Measurements from ENCODE around the gene PRH1. TPM values are rescaled to one million over a fixed set of nuclear protein-coding genes. Genes with fewer than 3 reads are reported as not detected.

Gene PRH1
- total RNA-seq, 3 donors from 2014 or later (not counting 1 experiment from before 2014, with no cell fraction given), result 35.1 to 46.1 (median 40.6) TPM

DNA sequence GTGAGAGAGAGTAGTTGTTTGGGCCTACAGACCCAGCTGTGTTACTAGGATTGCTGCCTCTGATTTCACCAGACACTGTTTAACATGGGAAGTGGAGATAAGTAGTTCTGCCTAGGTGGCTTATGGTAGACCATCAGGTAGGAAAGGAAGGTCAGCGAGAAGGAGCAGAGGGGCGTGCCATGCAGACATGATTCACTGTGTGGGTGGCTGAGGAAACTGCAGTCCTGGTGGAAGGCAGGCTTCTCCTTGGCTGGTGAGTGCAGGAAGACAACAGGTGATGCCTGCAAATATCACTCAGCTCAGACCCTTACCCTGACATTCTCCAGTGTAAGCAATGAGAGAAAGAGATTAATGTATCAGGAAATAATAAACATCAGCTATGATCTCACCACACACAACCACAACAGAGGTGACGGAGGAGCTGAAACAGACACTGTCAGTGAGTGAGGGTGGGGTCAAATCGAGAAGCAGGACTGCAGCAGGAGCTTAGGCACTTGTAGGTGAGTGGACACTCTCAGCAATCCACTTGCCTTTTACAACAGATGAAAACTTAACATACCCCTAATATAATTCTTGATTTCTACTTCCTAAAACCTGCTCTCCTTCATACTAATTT is 32.7 kb downstream of the PRH1 start:
- DNase-seq (peak in 1 of 2 donors; percentile 4), ATAC-seq (peak in 2 of 3 donors; percentile 58 to 62)
- Mint-ChIP-seq H3K27ac (peak overlapping the region; percentile 35 to 77), H3K9me3 (no peaks in the 10 kb centered on the region), H3K4me3 (no peak overlapping the region), H3K4me1 (peaks cover 44 to 54% of the 10 kb centered on the region in 2 donors), H3K36me3 (peaks cover 15% of the 10 kb centered on the region), H3K27me3 (ENCODE audit: low read depth in 2 of 2) (no peaks in the 10 kb centered on the region)
- H3K27me3 ChIP-seq (ENCODE audit: control insufficient read depth, insufficient read depth, low read length), result no peaks in the 10 kb centered on the region
- H3K4me3 ChIP-seq (ENCODE audit: low read length), result no peak overlapping the region
- peaks cover 11% of the 10 kb centered on the region for H3K4me1 ChIP-seq (ENCODE audit: control insufficient read depth, insufficient read depth, low read length)
- no peaks in the 10 kb centered on the region for H3K36me3 ChIP-seq (ENCODE audit: control insufficient read depth, insufficient read depth, low read length)
- 97% methylated on average over 2 of the region's 4 CpGs for WGBS (ENCODE audit: insufficient coverage)
- peaks cover 9% of the 10 kb centered on the region for H3K9me3 ChIP-seq (ENCODE audit: control insufficient read depth, insufficient read depth, low read length)
- no peak for TF ChIP-seq CTCF (IDR thresholded peaks at IDR 0.05)
- intact Hi-C loops (cut with micrococcal nuclease), result no loop called here
- no peak overlapping the region for H3K27ac ChIP-seq (ENCODE audit: low read length)

DNA sequence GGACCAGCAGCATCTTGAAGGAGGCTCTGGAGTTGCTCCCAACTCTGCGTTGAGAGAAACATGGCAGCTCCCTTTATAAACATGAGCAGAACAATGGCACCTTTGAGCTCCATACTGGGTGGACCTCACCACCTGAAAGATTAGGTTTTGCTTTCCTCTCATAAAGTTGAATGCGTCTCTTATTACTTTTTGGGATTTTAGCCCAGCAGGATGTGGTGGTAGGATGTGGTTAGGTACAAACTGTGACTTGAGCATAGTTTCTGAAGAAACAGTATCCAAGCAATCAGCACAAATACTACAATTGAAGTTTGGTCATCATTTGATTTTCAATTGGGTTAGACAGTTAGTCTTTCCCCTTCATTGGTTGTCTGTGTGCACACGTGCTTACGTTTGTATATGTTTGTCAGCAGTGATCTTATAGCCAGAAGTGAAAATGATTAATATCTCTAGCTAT is 34.6 kb downstream of the PRH1 start, which contains the start of gene PRR4:
Gene PRR4, minus strand, starts transcription at position 51 of the 454 bp plus-strand sequence. Its CDS starts 38 bp downstream, at position 13.
- Mint-ChIP-seq H3K27me3 (ENCODE audit: low read depth in 2 of 2) (no peaks in the 10 kb centered on the region), H3K4me1 (peaks cover 44 to 50% of the 10 kb centered on the region in 2 donors), H3K9me3 (no peaks in the 10 kb centered on the region), H3K36me3 (peaks cover 6% of the 10 kb centered on the region), H3K27ac (peak within 1 kb of the TSS; percentile 45 to 77), H3K4me3 (no peak within 1 kb of the TSS)
- H3K9me3 ChIP-seq (ENCODE audit: control insufficient read depth, insufficient read depth, low read length), result no peaks in the 10 kb centered on the region
- intact Hi-C loops (cut with micrococcal nuclease), result no loop called here
- DNase-seq (peak in 1 of 2 donors; percentile 35), ATAC-seq (peak; percentile 60 to 82 (median 78))
- peaks cover 11% of the 10 kb centered on the region for H3K4me1 ChIP-seq (ENCODE audit: control insufficient read depth, insufficient read depth, low read length)
- no peak within 1 kb of the TSS for H3K4me3 ChIP-seq (ENCODE audit: low read length)
- no peaks in the 10 kb centered on the region for H3K36me3 ChIP-seq (ENCODE audit: control insufficient read depth, insufficient read depth, low read length)
- 50% methylated on average over 4 of the region's 4 CpGs for WGBS (ENCODE audit: insufficient coverage)
- no peak within 1 kb of the TSS for H3K27ac ChIP-seq (ENCODE audit: low read length)
- H3K27me3 ChIP-seq (ENCODE audit: control insufficient read depth, insufficient read depth, low read length), result no peaks in the 10 kb centered on the region
- no peak for TF ChIP-seq CTCF (IDR thresholded peaks at IDR 0.05)

DNA sequence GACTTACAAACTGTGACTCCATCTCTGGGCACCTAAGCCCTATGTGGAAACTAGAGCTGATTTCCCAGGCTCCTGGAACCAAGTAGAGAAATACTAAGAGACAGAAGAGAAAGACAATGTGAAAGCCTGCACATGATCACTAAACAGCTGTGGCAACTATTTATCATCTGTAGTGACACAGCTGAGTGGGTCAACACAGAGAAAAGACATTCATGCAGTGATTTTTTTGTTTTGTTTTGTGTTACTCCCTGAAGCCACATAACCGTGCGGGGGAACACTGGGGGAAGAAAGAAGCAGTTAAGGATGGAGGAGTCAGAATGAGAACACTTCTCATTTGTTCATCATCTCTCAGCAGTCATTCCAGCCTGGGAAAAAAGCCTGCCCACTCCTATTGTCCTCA is 36.3 kb downstream of the PRH1 start:
- no peak for DNase-seq
- Histone ChIP-seq H3K4me1 (ENCODE audit: control insufficient read depth, insufficient read depth, low read length) (peaks cover 11% of the 10 kb centered on the region), H3K27ac (ENCODE audit: low read length) (no peak overlapping the region), H3K4me3 (ENCODE audit: low read length) (no peak overlapping the region), H3K9me3 (ENCODE audit: control insufficient read depth, insufficient read depth, low read length) (no peaks in the 10 kb centered on the region), H3K36me3 (ENCODE audit: control insufficient read depth, insufficient read depth, low read length) (no peaks in the 10 kb centered on the region), H3K27me3 (ENCODE audit: control insufficient read depth, insufficient read depth, low read length) (no peaks in the 10 kb centered on the region)
- Mint-ChIP-seq H3K4me1 (peaks cover 36 to 37% of the 10 kb centered on the region in 2 donors), H3K4me3 (no peak overlapping the region), H3K36me3 (peaks cover 6% of the 10 kb centered on the region), H3K27me3 (ENCODE audit: low read depth in 2 of 2) (no peaks in the 10 kb centered on the region), H3K27ac (peak overlapping the region in 1 of 2 donors; percentile 14), H3K9me3 (no peaks in the 10 kb centered on the region)
- WGBS (ENCODE audit: insufficient coverage), result 50% methylated on average over 2 of the region's 2 CpGs
- intact Hi-C loops (cut with micrococcal nuclease), result no loop called here
- ATAC-seq, result no peak
- no peak for TF ChIP-seq CTCF (IDR thresholded peaks at IDR 0.05)

Measured in natural killer cell (primary cell).